HUES64 (cell line): ENCODE results near the gene TMC2.

Experiments used
- H3K27ac ChIP-seq: 2 replicates; pipeline ENCODE4 v1.7.0; 2013; ENCODE audit warnings: low read depth, low read length, inconsistent platforms
- H3K27me3 ChIP-seq: 2 replicates; pipeline ENCODE4 v1.6.1; 2013; ENCODE audit warnings: mild to moderate bottlenecking, low read length; ENCODE audit not compliant: insufficient read depth
- H3K36me3 ChIP-seq: 2 replicates; pipeline ENCODE4 v1.6.1; 2013; ENCODE audit warnings: mild to moderate bottlenecking, low read length; ENCODE audit not compliant: insufficient read depth
- H3K4me1 ChIP-seq: 2 replicates; pipeline ENCODE4 v1.6.1; 2013; ENCODE audit warnings: mild to moderate bottlenecking, low read length, moderate library complexity; ENCODE audit not compliant: insufficient read depth
- H3K4me3 ChIP-seq: 2 replicates; pipeline ENCODE4 v1.5.1; 2013; ENCODE audit warnings: mild to moderate bottlenecking, low read length, moderate library complexity
- H3K9ac ChIP-seq: 2 replicates; pipeline ENCODE4 v1.6.1; 2013; ENCODE audit warnings: mild to moderate bottlenecking, low read depth, low read length
- H3K9me3 ChIP-seq: 2 replicates; pipeline ENCODE4 v1.6.1; 2013; ENCODE audit warnings: low read depth, low read length; ENCODE audit not compliant: insufficient read depth
- WGBS: fragments of 150-250, 120-280 bp; methylation state at CpG from one replicate; pipeline ENCODE4 v1.1.7; 2013; ENCODE audit warnings: missing lambda C conversion rate; 5-methylcytosine and 5-hydroxymethylcytosine counted together

Gene TMC2

DNA sequence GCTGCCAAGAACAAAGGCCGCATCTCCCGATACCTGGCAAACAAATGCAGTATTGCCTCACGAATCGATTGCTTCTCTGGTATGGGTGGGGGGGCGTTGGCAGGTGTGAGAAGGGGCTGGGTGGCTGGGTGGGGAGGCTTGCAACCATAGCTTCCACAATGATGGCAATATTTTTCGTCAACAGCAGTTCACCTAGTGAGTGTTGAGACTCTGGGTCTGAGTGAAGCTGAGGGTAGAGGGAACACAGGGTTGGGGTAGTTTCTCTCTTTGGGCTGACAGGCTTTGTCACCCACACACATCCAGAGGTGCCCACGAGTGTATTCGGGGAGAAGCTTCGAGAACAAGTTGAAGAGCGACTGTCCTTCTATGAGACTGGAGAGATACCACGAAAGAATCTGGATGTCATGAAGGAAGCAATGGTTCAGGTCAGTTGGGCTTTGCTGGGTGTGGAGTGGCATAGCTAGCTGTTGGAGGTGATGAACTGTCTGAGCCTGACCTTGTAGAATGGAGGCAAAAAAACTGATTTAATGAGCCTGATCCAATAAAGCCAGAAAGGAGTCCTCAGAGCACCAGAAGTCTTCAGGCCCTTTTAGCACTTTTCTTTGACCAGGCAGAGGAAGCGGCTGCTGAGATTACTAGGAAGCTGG is 120.2 kb downstream of the TMC2 start:
- Histone ChIP-seq H3K27ac (no peak overlapping the region), H3K4me3 (no peak overlapping the region), H3K4me1 (peaks cover 6% of the 10 kb centered on the region; the same call in 1 of the 2 replicates), H3K9ac (no peak overlapping the region), H3K36me3 (peaks cover 87% of the 10 kb centered on the region), H3K27me3 (no peaks in the 10 kb centered on the region), H3K9me3 (no peaks in the 10 kb centered on the region)
- WGBS, result 96% methylated on average over 12 of the region's 12 CpGs

GRCh38 chr20:2657241-2657640 is 120.9 kb downstream of the TMC2 start:
- no peaks in the 10 kb centered on the region for H3K9me3 ChIP-seq
- no peak overlapping the region for H3K9ac ChIP-seq
- H3K27ac ChIP-seq, result no peak overlapping the region
- peaks cover 6% of the 10 kb centered on the region; the same call in 1 of the 2 replicates for H3K4me1 ChIP-seq
- peaks cover 94% of the 10 kb centered on the region for H3K36me3 ChIP-seq
- H3K4me3 ChIP-seq, result no peak overlapping the region
- no peaks in the 10 kb centered on the region for H3K27me3 ChIP-seq
- 84% methylated on average over 5 of the region's 5 CpGs for WGBS

DNA sequence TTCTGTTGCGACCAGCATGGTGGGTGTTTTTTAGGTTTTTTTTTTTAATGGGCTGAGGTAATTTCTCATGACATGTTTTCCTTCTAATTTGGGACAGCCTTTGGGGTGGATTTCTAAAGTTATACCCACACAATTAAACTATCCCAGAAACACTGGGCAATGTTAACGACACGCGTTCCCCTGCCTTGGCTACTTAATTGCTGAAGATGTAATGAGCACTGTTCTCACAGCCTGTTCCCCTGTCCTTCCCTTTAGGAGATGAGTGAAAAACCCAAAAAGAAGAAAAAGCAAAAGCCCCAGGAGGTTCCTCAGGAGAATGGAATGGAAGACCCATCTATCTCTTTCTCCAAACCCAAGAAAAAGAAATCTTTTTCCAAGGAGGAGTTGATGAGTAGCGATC is 121.3 kb downstream of the TMC2 start:
- no peak overlapping the region for H3K9ac ChIP-seq
- no peaks in the 10 kb centered on the region for H3K27me3 ChIP-seq
- 98% methylated on average over 4 of the region's 5 CpGs for WGBS
- H3K9me3 ChIP-seq, result no peaks in the 10 kb centered on the region
- peaks cover 96% of the 10 kb centered on the region for H3K36me3 ChIP-seq
- no peak overlapping the region for H3K4me3 ChIP-seq
- H3K4me1 ChIP-seq, result peaks cover 6% of the 10 kb centered on the region; the same call in 1 of the 2 replicates
- H3K27ac ChIP-seq, result no peak overlapping the region

- H3K9ac ChIP-seq, result no peak overlapping the region
Measured at GRCh38 chr20:2658414-2659354, 122.3 kb downstream of the TMC2 start.

DNA sequence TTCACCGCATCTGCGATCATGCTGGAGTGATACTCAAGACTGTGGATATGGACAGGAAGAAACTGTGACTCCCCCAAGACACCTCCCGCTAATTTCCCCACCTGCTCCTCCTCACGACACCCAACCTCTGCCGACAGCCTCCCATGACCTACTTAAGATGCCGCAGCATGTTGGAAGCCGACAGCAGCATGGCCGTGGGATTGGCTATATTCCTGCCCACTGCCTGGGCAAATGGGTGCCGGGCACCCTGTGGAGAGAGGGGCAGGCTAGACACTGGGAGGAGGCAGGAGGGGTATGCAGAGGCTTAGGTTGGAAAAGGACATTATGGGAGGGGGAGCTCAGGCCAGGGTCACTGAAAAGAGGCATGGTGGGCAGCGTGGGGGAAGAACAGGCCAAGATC is 123.2 kb downstream of the TMC2 start:
- no peak overlapping the region for H3K4me3 ChIP-seq
- no peaks in the 10 kb centered on the region for H3K9me3 ChIP-seq
- peaks cover 80% of the 10 kb centered on the region for H3K36me3 ChIP-seq
- WGBS, result 94% methylated on average over 10 of the region's 10 CpGs
- no peaks in the 10 kb centered on the region for H3K27me3 ChIP-seq
- H3K27ac ChIP-seq, result no peak overlapping the region
- no peaks in the 10 kb centered on the region for H3K4me1 ChIP-seq
- no peak overlapping the region for H3K9ac ChIP-seq

More at GRCh38 chr20:2658414-2659354, 122.3 kb downstream of the TMC2 start:
- 86% methylated on average over 13 of the region's 13 CpGs for WGBS
- Histone ChIP-seq H3K27ac (peak overlapping the region; percentile 16; the same call in 1 of the 2 replicates), H3K4me1 (peaks cover 6% of the 10 kb centered on the region; the same call in 1 of the 2 replicates), H3K36me3 (peaks cover 88% of the 10 kb centered on the region), H3K4me3 (no peak overlapping the region), H3K27me3 (no peaks in the 10 kb centered on the region), H3K9me3 (no peaks in the 10 kb centered on the region)

DNA sequence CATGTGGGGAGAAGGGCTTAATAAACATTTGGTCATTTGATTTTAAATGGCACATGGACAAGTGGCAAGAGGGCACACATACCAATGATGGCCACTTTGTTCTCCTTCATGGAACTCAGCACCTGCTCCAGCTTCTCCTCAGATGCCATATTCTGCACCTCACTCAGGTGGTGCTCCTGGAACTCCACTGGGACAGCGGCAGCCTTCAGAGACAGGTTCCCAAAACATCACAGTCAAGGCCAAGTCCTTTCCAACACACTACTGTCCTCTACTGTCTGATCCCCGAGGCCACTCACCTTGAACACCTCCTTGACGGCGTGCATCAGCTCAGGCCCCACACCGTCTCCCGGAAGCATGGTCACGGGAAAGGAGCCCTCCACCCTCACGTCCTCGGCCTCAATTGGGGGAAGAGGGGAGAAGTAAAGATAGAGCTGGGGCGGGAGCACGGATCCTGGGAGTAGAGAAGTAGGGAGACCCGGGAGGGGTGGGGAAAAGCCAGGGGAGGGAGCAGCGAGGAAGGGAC is 127.1 kb downstream of the TMC2 start:
- Histone ChIP-seq H3K4me1 (no peaks in the 10 kb centered on the region), H3K36me3 (peaks cover 41% of the 10 kb centered on the region), H3K27me3 (peaks cover 16% of the 10 kb centered on the region), H3K9me3 (no peaks in the 10 kb centered on the region), H3K9ac (peak overlapping the region; percentile 88), H3K27ac (peak overlapping the region; percentile 95), H3K4me3 (peak overlapping the region; percentile 95)
- WGBS, result 9% methylated on average over 13 of the region's 13 CpGs

- Histone ChIP-seq H3K9ac (peak within 1 kb of the TSS; percentile 88), H3K27me3 (peaks cover 22% of the 10 kb centered on the region), H3K4me3 (peak within 1 kb of the TSS; percentile 95), H3K27ac (peak within 1 kb of the TSS; percentile 95), H3K36me3 (peaks cover 34% of the 10 kb centered on the region), H3K9me3 (no peaks in the 10 kb centered on the region), H3K4me1 (no peaks in the 10 kb centered on the region)
- WGBS, result 15% methylated on average over 49 of the region's 49 CpGs
Measured at GRCh38 chr20:2663887-2664719, 127.7 kb downstream of the TMC2 start, which contains the start of gene IDH3B. TSS of gene IDH3B (minus strand) at chr20:2664216. CDS start at chr20:2664188, 28 bp downstream.

- H3K4me1 ChIP-seq, result no peaks in the 10 kb centered on the region
- peaks cover 19% of the 10 kb centered on the region for H3K27me3 ChIP-seq
- no peaks in the 10 kb centered on the region for H3K36me3 ChIP-seq
- H3K9me3 ChIP-seq, result no peaks in the 10 kb centered on the region
- WGBS, result 43% methylated on average over 4 of the region's 4 CpGs
- H3K9ac ChIP-seq, result no peak overlapping the region
- H3K4me3 ChIP-seq, result no peak overlapping the region
- H3K27ac ChIP-seq, result no peak overlapping the region
Measured at GRCh38 chr20:2671977-2672376, 135.6 kb downstream of the TMC2 start.

DNA sequence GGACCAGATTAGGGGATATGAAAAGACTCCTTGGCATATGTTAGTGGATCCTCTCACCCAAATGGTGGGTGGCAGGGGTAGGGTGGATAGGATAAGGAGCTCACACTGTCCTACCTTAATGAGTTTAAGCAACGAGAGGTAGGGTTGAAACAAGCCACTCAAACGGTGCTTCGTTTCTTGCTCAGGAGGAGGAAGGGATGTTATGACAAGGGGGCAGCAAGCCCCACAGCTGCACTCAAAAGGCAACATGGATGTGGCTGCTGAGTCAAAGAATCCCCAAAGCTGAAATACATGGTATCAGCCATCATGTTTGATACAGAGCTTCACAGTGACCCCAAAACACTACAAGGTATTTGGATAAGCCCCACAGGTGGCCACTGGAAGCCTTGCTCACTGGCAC is 136.1 kb downstream of the TMC2 start:
- 83% methylated on average over 3 of the region's 3 CpGs for WGBS
- Histone ChIP-seq H3K4me3 (no peak overlapping the region), H3K36me3 (no peaks in the 10 kb centered on the region), H3K27me3 (peaks cover 20% of the 10 kb centered on the region), H3K9ac (no peak overlapping the region), H3K27ac (no peak overlapping the region), H3K9me3 (no peaks in the 10 kb centered on the region), H3K4me1 (no peaks in the 10 kb centered on the region)

- no peaks in the 10 kb centered on the region for H3K36me3 ChIP-seq
- no peak overlapping the region for H3K9ac ChIP-seq
- peaks cover 19% of the 10 kb centered on the region for H3K27me3 ChIP-seq
- H3K9me3 ChIP-seq, result no peaks in the 10 kb centered on the region
- 91% methylated on average over 4 of the region's 4 CpGs for WGBS
- no peak overlapping the region for H3K4me3 ChIP-seq
- H3K27ac ChIP-seq, result no peak overlapping the region
- no peaks in the 10 kb centered on the region for H3K4me1 ChIP-seq
Measured at GRCh38 chr20:2673453-2673852, 137.1 kb downstream of the TMC2 start.
